CD4-positive, alpha-beta T cell treated with Interleukin-15 for 4 hours (primary cell): ENCODE measurements around the gene LRFN2.

Experiments
- DNase-seq: peaks from one replicate; pipeline ENCODE4 v3.0.0-alpha.2; 2020; ENCODE audit warnings: low spot score

The LRFN2 gene

GRCh38 chr6:40517654-40518053, 69.5 kb downstream of the LRFN2 start:
- DNase-seq = no peak

GRCh38 chr6:40516429-40516828, 70.7 kb downstream of the LRFN2 start:
- DNase-seq = no peak

- no peak for DNase-seq
These were observed 74.8 kb downstream of the LRFN2 start for GRCh38 chr6:40512340-40512739.

GRCh38 chr6:40511884-40512283, 75.3 kb downstream of the LRFN2 start:
- no peak for DNase-seq

GRCh38 chr6:40510442-40510841, 76.7 kb downstream of the LRFN2 start:
- DNase-seq = no peak

- no peak for DNase-seq
These were observed 77.4 kb downstream of the LRFN2 start for GRCh38 chr6:40509716-40510260.

- DNase-seq = no peak
These were observed 78.1 kb downstream of the LRFN2 start for GRCh38 chr6:40509086-40509485.

- no peak for DNase-seq
These were observed 80.2 kb downstream of the LRFN2 start for GRCh38 chr6:40506954-40507353.

- DNase-seq = no peak
These were observed 81.9 kb downstream of the LRFN2 start for GRCh38 chr6:40505191-40505810.

GRCh38 chr6:40504274-40504673, 82.9 kb downstream of the LRFN2 start:
- DNase-seq = no peak

GRCh38 chr6:40500227-40500626, 86.9 kb downstream of the LRFN2 start:
- DNase-seq = no peak

- no peak for DNase-seq
These were observed 87.9 kb downstream of the LRFN2 start for GRCh38 chr6:40499215-40499614.

GRCh38 chr6:40498148-40498547, 89.0 kb downstream of the LRFN2 start:
- no peak for DNase-seq

GRCh38 chr6:40492187-40492586, 95.0 kb downstream of the LRFN2 start:
- DNase-seq = no peak

- no peak for DNase-seq
These were observed 96.7 kb downstream of the LRFN2 start for GRCh38 chr6:40490508-40490907.

- DNase-seq = no peak
These were observed 97.4 kb downstream of the LRFN2 start for GRCh38 chr6:40489798-40490197.

GRCh38 chr6:40486576-40486975, 100.6 kb downstream of the LRFN2 start:
- DNase-seq = no peak

GRCh38 chr6:40485795-40486194, 101.4 kb downstream of the LRFN2 start:
- no peak for DNase-seq

- DNase-seq = no peak
These were observed 101.9 kb downstream of the LRFN2 start for GRCh38 chr6:40485300-40485699.

GRCh38 chr6:40484066-40484465, 103.1 kb downstream of the LRFN2 start:
- DNase-seq = no peak

- DNase-seq = no peak
These were observed 104.6 kb downstream of the LRFN2 start for GRCh38 chr6:40482532-40482931.

GRCh38 chr6:40480678-40481077, 106.5 kb downstream of the LRFN2 start:
- no peak for DNase-seq

GRCh38 chr6:40479706-40480105, 107.5 kb downstream of the LRFN2 start:
- no peak for DNase-seq
